Measurements from ENCODE around the gene MBP. TPM values are rescaled to one million over a fixed set of nuclear protein-coding genes. Genes with fewer than 3 reads are reported as not detected.
"Not testable (repeated sequence)": the region's sequence is repeated elsewhere in the genome, so short reads cannot be mapped to it uniquely, and the experiment has no call there.

The MBP gene
- total RNA-seq, 1 experiment from 2014 or later = 88.8 TPM

GRCh38 chr18:76965555-76966151 lies 166.9 kb downstream of the MBP start:
- BruUV-seq (replicated peaks); DNase-seq (ENCODE audit: low read depth, low spot score); intact Hi-C loops (cut with micrococcal nuclease; ENCODE audit: unreplicated experiment); CTCF ChIA-PET; H3K4me1 ChIP-seq (ENCODE audit: control insufficient read depth, insufficient read depth, low read length); H3K27ac ChIP-seq (ENCODE audit: low read length); H3K36me3 ChIP-seq (ENCODE audit: control insufficient read depth, insufficient read depth, low read length); H3K27me3 ChIP-seq (ENCODE audit: control insufficient read depth, insufficient read depth, low read length); H3K9me3 ChIP-seq (ENCODE audit: control insufficient read depth, insufficient read depth, low read depth, low read length); H3K4me3 ChIP-seq (ENCODE audit: low read depth in 2 of 2, low read length in 2 of 2); in situ Hi-C loops (cut with HindIII; ENCODE audit: low pct_unique_long_range_greater_than_20kb, low sequenced_read_pairs); ATAC-seq: not testable (repeated sequence)
- POLR2A ChIA-PET = interaction anchor here (0.6 kb wide), 1 partner anchor 11 kb away, joined by 3 read pairs; no protein-coding TSS in a partner anchor

GRCh38 chr18:76963936-76964335 lies 168.6 kb downstream of the MBP start:
- in situ Hi-C loops (cut with HindIII; ENCODE audit: low pct_unique_long_range_greater_than_20kb, low sequenced_read_pairs) = no loop called here
- CTCF ChIA-PET = interaction anchor here (0.6 kb wide), 1 partner anchor 752 kb away, joined by 3 read pairs; no protein-coding TSS in a partner anchor
- H3K4me1 ChIP-seq (ENCODE audit: control insufficient read depth, insufficient read depth, low read length) = no peaks in the 10 kb centered on the region

More at GRCh38 chr18:76963936-76964335, 168.6 kb downstream of the MBP start:
- no peak for DNase-seq (ENCODE audit: low read depth, low spot score)
- TF ChIP-seq CTCF (IDR thresholded peaks at IDR 0.05) (no peak), TCF7L2 (IDR thresholded peaks at IDR 0.05; ENCODE audit: low read depth, low read length) (no peak), REST (IDR thresholded peaks at IDR 0.05; ENCODE audit: insufficient read depth in 1 of 2, low read depth in 2 of 2, low read length in 1 of 2) (no peak), SIN3A (IDR thresholded peaks at IDR 0.05; ENCODE audit: borderline replicate concordance, insufficient read depth, low read depth, low read length) (no peak), POLR2AphosphoS5 (IDR thresholded peaks at IDR 0.05; ENCODE audit: low read depth, low read length) (no peak)
- no peak overlapping the region for H3K4me3 ChIP-seq (ENCODE audit: low read depth in 2 of 2, low read length in 2 of 2)
- H3K9me3 ChIP-seq (ENCODE audit: control insufficient read depth, insufficient read depth, low read depth, low read length) = no peaks in the 10 kb centered on the region
- POLR2A ChIA-PET = no interaction called here
- intact Hi-C loops (cut with micrococcal nuclease; ENCODE audit: unreplicated experiment) = no loop called here
- BruUV-seq (replicated peaks) = no TSS peak
- no peak overlapping the region for H3K27ac ChIP-seq (ENCODE audit: low read length)
- ATAC-seq = no peak
- no peaks in the 10 kb centered on the region for H3K27me3 ChIP-seq (ENCODE audit: control insufficient read depth, insufficient read depth, low read length)
- H3K36me3 ChIP-seq (ENCODE audit: control insufficient read depth, insufficient read depth, low read length) = no peaks in the 10 kb centered on the region
